ENCODE results near the gene MAGOH.
"Not testable (repeated sequence)": the region's sequence is repeated elsewhere in the genome, so short reads cannot be mapped to it uniquely, and the experiment has no call there.

Gene MAGOH

DNA sequence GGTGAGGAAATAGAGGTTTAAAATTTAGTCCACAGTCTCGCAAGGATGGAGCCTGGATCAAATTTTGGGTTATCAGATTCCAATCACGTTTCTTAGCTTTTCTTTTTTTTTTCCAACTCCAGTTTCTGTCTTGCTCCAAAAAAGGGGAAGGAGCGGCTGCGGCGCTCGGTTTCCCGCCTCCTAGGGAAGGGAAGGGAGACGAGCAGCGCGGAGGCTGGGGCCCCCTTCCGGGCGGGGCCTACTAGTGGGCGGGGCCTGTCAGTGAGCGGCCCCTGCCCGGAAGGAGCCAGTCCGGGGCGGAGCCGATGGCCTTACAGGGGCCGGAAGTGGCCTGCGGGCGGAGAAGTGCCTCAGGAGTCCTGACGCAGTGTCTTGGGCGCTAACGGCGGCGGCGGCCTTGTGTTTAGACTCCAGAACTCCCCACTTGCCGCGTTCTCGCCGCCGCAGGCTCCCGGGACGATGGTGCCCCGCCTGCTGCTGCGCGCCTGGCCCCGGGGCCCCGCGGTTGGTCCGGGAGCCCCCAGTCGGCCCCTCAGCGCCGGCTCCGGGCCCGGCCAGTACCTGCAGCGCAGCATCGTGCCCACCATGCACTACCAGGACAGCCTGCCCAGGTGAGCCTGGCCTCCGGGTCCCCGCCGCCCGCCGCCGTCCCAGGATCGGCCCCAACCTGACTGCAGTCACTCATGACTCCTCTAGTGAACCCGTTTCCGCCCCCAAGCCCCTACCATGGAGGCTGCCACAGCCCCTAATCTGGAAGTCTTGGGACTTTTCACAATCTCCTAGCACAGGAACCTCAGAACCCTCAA, 41.6 kb downstream of the MAGOH start, which contains the start of gene CPT2:
TSS of gene CPT2 (plus strand) at position 340 of the 806 bp plus-strand sequence. CDS start at position 460, 120 bp downstream.
- peak within 1 kb of the TSS; percentile 96 for H3K4me3 ChIP-seq (ENCODE audit: low read length)
- TF ChIP-seq ZNF274 (IDR thresholded peaks at IDR 0.05; ENCODE audit: low read depth, low read length), result no peak

DNA sequence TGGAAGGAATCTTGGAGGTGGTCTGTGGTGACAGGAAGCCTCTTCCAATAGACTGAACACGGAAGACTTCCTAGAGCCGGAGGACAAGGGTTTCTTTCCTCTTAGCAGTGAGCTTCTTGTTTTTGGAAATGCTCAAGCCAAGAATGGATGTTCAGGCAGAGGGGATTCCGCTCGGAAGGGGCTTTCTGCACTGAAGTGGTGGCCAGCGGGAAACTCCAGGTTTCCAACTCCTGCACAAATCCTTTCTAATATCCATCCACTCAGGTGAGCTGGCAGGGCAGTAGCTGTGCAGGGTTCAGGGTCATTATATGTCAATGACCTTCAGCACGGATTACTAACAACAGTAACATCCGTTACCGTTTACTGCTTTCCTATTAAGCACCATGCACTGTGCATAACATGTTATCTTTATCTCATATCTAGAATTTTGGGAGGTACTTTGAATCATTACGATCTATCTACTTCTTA, 42.3 kb downstream of the MAGOH start:
- TF ChIP-seq ZNF274 (IDR thresholded peaks at IDR 0.05; ENCODE audit: low read depth, low read length), result no peak
- peak overlapping the region; percentile 96; the same call in 1 of the 2 replicates for H3K4me3 ChIP-seq (ENCODE audit: low read length)

DNA sequence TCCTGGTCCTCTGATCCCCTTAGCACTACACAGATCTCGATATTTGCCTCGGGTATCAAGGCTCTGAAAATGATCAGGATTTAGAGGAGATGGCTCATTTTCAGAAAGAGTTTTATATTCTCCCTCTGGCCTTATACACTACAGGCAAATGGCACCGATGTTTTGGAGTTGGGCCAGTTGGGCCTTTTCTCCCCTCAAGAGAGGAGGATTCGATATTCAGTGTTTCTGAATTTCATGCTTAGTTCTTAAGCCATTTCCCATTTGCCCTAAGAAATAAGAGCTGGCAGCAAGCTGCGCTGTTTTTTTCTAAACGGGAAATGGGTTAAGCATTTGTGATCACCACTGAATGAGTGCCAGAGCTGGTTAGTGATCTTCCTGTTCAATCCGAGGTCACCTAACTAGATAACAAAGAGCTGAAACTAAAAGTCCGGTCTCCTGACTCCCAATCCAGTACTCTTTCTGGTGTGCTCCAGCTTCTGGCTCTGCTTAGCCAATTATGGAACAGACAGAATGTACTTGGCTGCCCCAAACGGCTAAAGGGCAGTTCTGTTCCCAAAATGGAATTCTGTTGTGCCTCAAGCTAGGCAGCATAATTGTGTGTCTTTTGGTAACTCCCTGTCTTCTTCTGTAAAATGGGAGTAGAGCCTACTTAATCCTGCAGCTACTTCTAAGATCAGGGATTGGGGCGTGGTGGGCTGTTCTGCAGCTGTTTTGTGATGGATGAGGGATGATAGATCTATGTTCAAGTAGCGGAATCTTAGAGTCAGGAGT, 42.9 kb downstream of the MAGOH start:
- H3K4me3 ChIP-seq (ENCODE audit: low read length), result no peak overlapping the region
- TF ChIP-seq ZNF274 (IDR thresholded peaks at IDR 0.05; ENCODE audit: low read depth, low read length), result no peak

DNA sequence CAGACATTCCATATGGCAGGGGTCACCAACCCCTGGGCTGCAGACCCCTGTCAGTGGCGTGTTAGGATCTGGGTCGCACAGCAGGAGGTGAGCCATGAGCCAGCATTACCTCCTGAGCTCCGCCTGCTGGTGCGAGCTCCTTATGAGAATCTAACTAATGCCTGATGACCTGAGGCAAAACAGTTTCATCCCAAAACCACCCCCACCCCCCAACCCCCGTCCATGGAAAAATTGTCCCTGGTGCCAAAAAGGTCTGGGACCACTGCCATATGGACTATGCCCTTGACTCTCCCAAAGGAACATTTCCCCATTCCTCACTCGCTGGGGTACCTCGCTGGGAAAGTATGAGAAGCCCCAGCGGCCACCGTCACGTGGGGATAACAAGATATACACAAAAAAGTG, 48.1 kb downstream of the MAGOH start:
- no peak overlapping the region for H3K4me3 ChIP-seq (ENCODE audit: low read length)
- no peak for TF ChIP-seq ZNF274 (IDR thresholded peaks at IDR 0.05; ENCODE audit: low read depth, low read length)

DNA sequence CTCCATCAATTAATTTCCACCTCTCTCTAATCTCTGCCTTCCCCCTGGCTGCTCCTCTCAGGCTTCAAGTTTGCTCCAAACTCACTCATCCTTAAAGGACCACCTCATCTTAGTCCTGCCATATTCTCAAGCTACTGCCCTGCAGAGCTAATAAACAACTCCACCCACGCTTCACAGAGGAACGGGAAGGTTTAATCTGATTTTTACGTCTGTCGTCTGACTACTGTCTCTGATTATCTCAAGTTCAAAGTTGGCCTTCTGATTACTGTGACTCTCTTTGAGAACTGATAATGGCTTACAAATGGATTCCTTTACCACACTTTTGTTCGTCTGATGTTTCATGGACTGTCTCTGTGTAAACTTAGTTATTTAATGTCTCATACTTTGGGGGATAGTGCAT, 49.3 kb downstream of the MAGOH start:
- no peak overlapping the region for H3K4me3 ChIP-seq (ENCODE audit: low read length)
- TF ChIP-seq ZNF274 (IDR thresholded peaks at IDR 0.05; ENCODE audit: low read depth, low read length), result no peak

DNA sequence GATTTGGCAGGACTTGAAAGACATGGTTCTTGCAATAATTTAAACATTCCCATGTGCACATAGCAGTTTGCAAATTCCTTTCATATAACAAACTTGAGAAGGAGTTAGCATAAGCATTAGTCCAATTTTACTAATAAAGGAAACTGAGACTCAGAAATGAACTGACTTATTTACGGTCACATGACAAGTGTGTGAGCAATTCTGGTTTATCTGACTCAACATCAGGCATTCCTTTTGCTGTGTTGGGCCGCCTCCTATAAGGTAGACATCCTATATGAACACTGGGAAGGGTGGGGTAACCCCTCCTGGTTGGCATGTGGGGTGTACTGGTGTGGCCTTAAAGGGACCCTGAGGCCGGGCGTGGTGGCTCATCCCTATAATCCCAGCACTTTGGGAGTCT, 50.2 kb downstream of the MAGOH start:
- no peak for TF ChIP-seq ZNF274 (IDR thresholded peaks at IDR 0.05; ENCODE audit: low read depth, low read length)
- H3K4me3 ChIP-seq (ENCODE audit: low read length), result no peak overlapping the region

DNA sequence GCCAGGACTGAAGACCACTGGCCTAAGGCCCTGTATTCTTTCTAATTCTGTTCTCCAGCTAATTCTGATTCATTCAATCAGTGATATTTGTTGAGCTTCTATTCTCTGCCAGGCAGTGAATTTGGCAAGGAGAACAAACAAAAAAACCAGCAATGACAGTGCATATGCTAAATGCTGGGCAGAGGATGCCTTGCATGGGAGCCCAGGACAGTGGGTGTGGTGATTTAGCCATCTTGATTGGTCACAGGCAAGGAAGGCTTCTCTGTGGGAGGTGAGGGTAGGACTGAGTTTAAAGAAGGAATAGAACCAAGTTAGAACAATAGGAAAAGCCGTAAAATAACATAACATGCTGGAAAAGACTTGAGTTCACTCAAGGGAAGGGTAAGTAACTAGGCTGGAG, 50.9 kb downstream of the MAGOH start:
- TF ChIP-seq ZNF274 (IDR thresholded peaks at IDR 0.05; ENCODE audit: low read depth, low read length), result no peak
- H3K4me3 ChIP-seq (ENCODE audit: low read length), result no peak overlapping the region

DNA sequence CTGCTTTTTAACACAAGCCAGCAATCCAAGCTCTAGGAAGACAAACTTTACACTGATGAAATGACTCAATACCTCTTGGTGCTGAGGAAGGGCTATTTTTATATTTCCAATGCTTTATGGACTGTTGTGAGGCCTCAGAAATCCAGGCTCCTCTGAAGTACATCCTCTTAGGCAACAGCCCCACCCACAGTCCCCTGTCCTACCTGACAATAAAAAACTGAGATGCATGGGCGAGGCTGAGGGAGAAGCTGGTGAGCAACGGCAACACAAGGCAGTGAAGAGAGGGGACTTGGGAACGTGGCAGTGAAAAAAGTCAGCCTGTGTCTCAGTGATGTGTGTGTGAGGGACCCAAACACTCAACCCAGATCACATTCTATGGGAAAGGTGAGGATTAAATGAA, 51.8 kb downstream of the MAGOH start:
- H3K4me3 ChIP-seq (ENCODE audit: low read length), result no peak overlapping the region
- no peak for TF ChIP-seq ZNF274 (IDR thresholded peaks at IDR 0.05; ENCODE audit: low read depth, low read length)

DNA sequence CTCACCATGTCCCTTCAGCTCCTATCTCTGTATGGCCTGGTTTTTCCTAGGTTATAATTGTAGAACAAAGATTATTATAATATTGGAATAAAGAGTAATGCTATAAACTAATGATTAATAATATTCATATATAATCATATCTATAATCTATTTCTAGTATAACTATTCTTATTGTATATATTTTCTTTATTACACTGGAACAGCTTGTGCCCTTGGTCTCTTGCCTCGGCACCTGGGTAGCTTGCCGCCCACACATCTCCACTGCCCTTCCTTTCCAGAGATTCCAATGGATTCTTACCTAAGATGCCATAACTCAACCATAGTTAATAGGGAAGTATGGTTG, 52.4 kb downstream of the MAGOH start:
- not testable (repeated sequence) for H3K4me3 ChIP-seq (ENCODE audit: low read length)

DNA sequence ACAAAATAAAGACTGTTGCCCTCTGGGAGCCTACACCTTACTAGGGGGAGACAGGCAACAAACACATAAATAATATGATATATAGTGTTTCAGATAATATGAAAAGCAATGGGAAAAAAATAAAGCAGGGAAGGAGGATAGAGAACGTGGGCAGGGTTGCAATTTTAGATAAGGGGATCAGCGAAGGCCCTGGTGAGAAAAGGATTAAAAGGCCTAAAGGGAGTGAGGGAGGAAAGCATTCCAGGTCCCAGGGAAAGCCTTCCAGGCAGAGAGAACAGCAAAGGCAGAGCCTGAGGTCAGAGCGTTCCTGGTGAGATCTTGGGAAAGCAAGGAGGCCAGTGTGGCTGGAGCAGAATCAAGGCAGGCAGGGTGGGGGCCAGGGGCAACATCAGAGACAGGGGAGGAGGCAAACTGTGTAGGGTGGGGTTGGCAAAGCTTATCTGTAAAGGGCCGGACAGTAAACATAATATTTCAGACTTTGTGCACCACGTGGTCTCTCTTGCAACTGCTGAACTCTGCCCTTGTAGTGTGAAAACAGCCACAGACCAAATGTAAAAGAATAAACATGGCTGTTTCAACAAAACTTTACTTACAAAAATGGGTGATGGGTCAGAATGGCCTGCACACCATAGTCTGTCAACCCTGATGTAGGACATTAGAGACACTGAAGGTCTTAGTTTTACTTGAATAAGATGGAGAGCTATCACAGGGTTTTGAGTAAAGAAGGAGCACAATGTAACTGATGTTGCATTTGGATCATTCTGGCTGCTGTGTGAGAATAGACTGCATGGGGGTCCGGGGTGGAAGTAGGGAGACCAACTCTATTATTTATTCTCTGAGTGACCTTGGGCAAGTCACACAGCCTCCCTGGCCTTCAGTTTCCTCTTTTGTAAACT, 55.0 kb downstream of the MAGOH start:
- TF ChIP-seq ZNF274 (IDR thresholded peaks at IDR 0.05; ENCODE audit: low read depth, low read length), result no peak
- no peak overlapping the region for H3K4me3 ChIP-seq (ENCODE audit: low read length)

DNA sequence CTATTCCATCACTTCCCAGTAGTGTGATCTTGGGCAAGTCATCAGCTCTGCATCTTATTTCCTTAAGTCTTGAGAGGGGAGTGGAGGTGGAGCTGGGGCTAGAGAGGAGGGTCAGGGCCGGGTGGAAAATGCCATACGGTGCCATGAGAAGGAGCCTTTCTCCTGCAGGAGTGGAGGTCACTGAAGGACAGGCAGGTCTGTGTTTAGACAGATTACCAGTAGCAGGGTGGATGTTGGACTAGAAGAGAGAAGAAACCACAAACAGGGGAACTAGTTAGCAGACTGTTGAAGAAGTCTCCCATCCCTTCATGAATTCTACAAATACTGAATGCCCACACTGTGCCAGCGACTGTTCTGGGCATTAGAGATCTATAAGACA, 55.6 kb downstream of the MAGOH start:
- no peak for TF ChIP-seq ZNF274 (IDR thresholded peaks at IDR 0.05; ENCODE audit: low read depth, low read length)
- H3K4me3 ChIP-seq (ENCODE audit: low read length), result no peak overlapping the region

DNA sequence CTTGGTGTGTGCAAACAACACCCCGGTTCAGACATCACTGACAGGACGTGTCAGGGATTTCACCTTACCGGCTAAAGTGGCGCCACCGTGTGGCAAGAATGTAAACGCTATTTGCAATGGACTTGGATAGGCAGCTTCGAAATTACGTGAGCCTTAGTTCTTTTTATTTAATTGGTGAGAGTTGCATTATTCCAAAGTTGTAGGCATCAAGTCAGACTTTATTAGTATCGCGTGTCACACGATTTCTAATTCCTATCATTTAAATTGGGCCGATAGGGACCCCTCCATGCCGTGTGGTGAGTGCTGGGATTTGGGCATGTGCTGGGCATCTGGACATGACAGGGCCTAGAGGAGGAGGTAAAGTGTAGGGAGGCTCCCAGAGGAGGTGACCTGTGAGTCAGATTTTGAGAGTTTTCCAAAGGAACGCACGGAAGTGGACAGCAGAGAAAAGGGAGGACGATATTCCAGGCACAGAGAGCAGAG, 56.2 kb downstream of the MAGOH start:
- no peak for TF ChIP-seq ZNF274 (IDR thresholded peaks at IDR 0.05; ENCODE audit: low read depth, low read length)
- H3K4me3 ChIP-seq (ENCODE audit: low read length), result no peak overlapping the region

DNA sequence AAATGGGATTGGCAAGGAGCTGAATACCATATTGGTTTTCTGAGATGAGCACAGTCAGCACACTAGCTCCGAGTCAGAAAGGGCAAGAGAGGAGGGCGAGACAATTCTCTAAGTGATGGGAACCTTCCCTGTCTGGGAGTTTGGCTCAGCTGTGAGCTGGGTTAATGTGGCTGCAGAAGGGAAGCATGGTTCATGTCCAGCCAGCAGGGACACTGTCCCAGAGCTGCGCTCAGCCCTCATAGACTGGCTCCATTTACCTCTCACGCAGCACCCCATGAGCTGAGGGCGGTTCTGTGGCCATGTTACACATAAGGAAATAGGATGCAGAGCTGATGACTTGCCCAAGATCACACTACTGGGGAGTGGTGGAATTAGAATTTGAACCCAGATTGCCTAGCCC, 57.4 kb downstream of the MAGOH start:
- no peak overlapping the region for H3K4me3 ChIP-seq (ENCODE audit: low read length)
- TF ChIP-seq ZNF274 (IDR thresholded peaks at IDR 0.05; ENCODE audit: low read depth, low read length), result no peak

DNA sequence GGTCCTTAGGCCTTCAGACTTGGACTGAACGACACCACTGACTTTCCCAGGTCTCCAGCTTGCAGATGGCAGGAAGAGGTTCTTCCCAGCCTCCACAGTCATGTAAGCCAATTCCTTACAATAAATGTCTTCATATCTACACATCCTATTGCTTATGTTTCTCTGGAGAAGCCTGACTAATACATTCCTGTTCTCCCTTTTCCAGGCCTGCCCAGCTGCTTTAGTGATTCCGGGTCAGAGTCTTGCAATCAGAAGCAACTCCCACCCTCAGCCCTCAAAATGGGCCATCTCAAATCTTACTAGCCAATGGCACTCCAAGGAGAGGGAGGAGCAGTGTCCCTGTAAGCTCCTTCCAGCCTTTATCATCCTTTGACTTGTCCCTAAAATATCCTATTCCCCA, 58.1 kb downstream of the MAGOH start:
- no peak for TF ChIP-seq ZNF274 (IDR thresholded peaks at IDR 0.05; ENCODE audit: low read depth, low read length)
- no peak overlapping the region for H3K4me3 ChIP-seq (ENCODE audit: low read length)
